ENCODE measurements around the gene IDUA.

DNA sequence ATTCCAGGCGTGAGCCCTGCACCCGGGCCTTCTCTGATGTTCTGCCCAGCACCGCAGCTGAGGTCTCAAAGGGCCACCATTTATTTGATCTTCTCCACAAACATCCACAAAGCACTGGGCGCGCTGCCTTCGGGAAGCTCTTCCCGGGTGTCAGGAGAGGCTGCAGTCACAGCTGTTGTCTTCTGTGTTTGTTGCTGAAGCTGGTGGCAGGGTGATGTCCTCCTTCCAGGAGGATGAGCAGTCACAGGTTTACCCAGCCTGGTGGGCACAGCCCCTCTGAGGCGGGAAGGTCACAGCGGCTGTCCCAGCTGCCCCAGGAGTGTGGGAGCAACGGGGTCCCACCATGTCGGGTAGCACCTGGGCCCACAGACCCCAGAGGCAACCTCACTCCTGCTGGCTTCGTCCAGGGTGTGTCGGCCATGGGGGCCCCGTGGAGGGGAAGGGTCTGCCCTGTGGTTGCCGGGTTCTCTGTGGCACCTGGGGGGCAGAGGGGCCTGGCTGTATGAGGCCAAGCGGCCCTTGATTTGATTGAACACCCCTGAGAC is 52.2 kb downstream of the IDUA start:
- TF ChIP-seq, protein P1, sequence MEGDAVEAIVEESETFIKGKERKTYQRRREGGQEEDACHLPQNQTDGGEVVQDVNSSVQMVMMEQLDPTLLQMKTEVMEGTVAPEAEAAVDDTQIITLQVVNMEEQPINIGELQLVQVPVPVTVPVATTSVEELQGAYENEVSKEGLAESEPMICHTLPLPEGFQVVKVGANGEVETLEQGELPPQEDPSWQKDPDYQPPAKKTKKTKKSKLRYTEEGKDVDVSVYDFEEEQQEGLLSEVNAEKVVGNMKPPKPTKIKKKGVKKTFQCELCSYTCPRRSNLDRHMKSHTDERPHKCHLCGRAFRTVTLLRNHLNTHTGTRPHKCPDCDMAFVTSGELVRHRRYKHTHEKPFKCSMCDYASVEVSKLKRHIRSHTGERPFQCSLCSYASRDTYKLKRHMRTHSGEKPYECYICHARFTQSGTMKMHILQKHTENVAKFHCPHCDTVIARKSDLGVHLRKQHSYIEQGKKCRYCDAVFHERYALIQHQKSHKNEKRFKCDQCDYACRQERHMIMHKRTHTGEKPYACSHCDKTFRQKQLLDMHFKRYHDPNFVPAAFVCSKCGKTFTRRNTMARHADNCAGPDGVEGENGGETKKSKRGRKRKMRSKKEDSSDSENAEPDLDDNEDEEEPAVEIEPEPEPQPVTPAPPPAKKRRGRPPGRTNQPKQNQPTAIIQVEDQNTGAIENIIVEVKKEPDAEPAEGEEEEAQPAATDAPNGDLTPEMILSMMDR (IDR thresholded peaks at IDR 0.05): no peak
- TF ChIP-seq POLR2A (IDR thresholded peaks at IDR 0.05): no peak

Data from Peyer's patch (tissue), 4 donors.